SIG-M5 treated with dmso at 0.1 percent for 504 hours (cell line): ENCODE data around the gene DENND4A.
"Not testable (repeated sequence)": the region's sequence is repeated elsewhere in the genome, so short reads cannot be mapped to it uniquely, and the experiment has no call there.

Experiments
- DNase-seq: peaks from one replicate; lab custom pipeline; 2025; ENCODE audit not compliant: unreplicated experiment; lab: John Stamatoyannopoulos, UW

Gene DENND4A

GRCh38 chr15:65789759-65790425 is 2.2 kb downstream of the DENND4A start:
- DNase-seq: no peak

- no peak for DNase-seq
Observed at GRCh38 chr15:65789105-65789504, 3.0 kb downstream of the DENND4A start.

GRCh38 chr15:65787260-65787659 is 4.8 kb downstream of the DENND4A start:
- no peak for DNase-seq

GRCh38 chr15:65785151-65785550 is 6.9 kb downstream of the DENND4A start:
- DNase-seq: no peak

- no peak for DNase-seq
Observed at GRCh38 chr15:65783872-65784271, 8.2 kb downstream of the DENND4A start.

- no peak for DNase-seq
Observed at GRCh38 chr15:65782096-65782495, 10.0 kb downstream of the DENND4A start.

GRCh38 chr15:65778701-65779100 is 13.4 kb downstream of the DENND4A start:
- DNase-seq: not testable (repeated sequence)

GRCh38 chr15:65778269-65778668 is 13.8 kb downstream of the DENND4A start:
- no peak for DNase-seq

- no peak for DNase-seq
Observed at GRCh38 chr15:65777843-65778242, 14.2 kb downstream of the DENND4A start.

- peak; percentile 74 for DNase-seq
Observed at GRCh38 chr15:65777053-65777452, 15.0 kb downstream of the DENND4A start.

- DNase-seq: no peak
Observed at GRCh38 chr15:65773386-65774111, 18.5 kb downstream of the DENND4A start.

GRCh38 chr15:65772930-65773329 is 19.2 kb downstream of the DENND4A start:
- DNase-seq: no peak

- DNase-seq: no peak
Observed at GRCh38 chr15:65771870-65772269, 20.2 kb downstream of the DENND4A start.

GRCh38 chr15:65769482-65769881 is 22.6 kb downstream of the DENND4A start:
- no peak for DNase-seq

GRCh38 chr15:65767895-65768294 is 24.2 kb downstream of the DENND4A start:
- no peak for DNase-seq

- no peak for DNase-seq
Observed at GRCh38 chr15:65767264-65767595, 24.9 kb downstream of the DENND4A start.

GRCh38 chr15:65766422-65767263 is 25.4 kb downstream of the DENND4A start:
- DNase-seq: no peak

- DNase-seq: no peak
Observed at GRCh38 chr15:65765106-65765505, 27.0 kb downstream of the DENND4A start.

- DNase-seq: no peak
Observed at GRCh38 chr15:65762914-65763787, 28.9 kb downstream of the DENND4A start.

- DNase-seq: no peak
Observed at GRCh38 chr15:65762399-65762798, 29.7 kb downstream of the DENND4A start.
